Esophagus muscularis mucosa (tissue), 4 donors: ENCODE data around the gene EP400. TPM values are rescaled to one million over a fixed set of nuclear protein-coding genes. Genes with fewer than 3 reads are reported as not detected.

Experiments
- DNase-seq: peaks from one replicate; pipeline ENCODE4 v3.0.0-alpha.2; 2017; ENCODE audit errors: extremely low spot score
- H3K27ac ChIP-seq, 4 donors: fragments of 200-600 bp; sonication (generic); replicated peaks in 1 of 4; 1 replicate in 3 of 4; 2 replicates in 1 of 4; pipeline ENCODE4 v1.5.1; 2016 to 2019; ENCODE audit warnings: mild to moderate bottlenecking in 1 of 4
- H3K27me3 ChIP-seq, 4 donors: fragments of 200-600 bp; sonication (generic); one replicate each; pipeline versions ENCODE4 v1.5.1 to v1.6.0; 2016 to 2019
- H3K36me3 ChIP-seq, 4 donors: fragments of 200-600 bp; sonication (generic); one replicate each; pipeline ENCODE4 v1.5.1; 2016 to 2019
- H3K4me1 ChIP-seq, 4 donors: fragments of 200-600 bp; sonication (generic); one replicate each; pipeline ENCODE4 v1.5.1; 2016 to 2019
- H3K4me3 ChIP-seq, 4 donors: fragments of 200-600 bp; sonication (generic); 1 replicate in 2 of 4; 2 replicates in 2 of 4; pipeline ENCODE4 v1.5.1; 2016 to 2019; ENCODE audit warnings: mild to moderate bottlenecking in 4 of 4, moderate library complexity in 1 of 4
- H3K9me3 ChIP-seq, 4 donors: fragments of 200-600 bp; sonication (generic); 1 replicate in 3 of 4; 2 replicates in 1 of 4; pipeline ENCODE4 v1.5.1; 2016 to 2019
- CTCF ChIP-seq, 3 experiments: fragments of 200-600 bp in 2 of 3; fragments of 450-650 bp in 1 of 3; sonication (generic) in 2 of 3; IDR thresholded peaks; one replicate each; pipeline ENCODE4 v1.5.1; 2017 to 2019; ENCODE audit warnings: antibody characterized with exemption in 3 of 3, mild to moderate bottlenecking in 2 of 3, moderate library complexity in 1 of 3
- EP300 ChIP-seq: sonication (generic); formaldehyde crosslinking; IDR thresholded peaks from one replicate; pipeline ENCODE4 v1.6.1; 2017; ENCODE audit warnings: antibody characterized with exemption
- POLR2A ChIP-seq: fragments of 450-650 bp; IDR thresholded peaks from one replicate; pipeline ENCODE4 v1.6.1; 2017; ENCODE audit warnings: antibody characterized with exemption, moderate library complexity, mild to moderate bottlenecking, low read depth
- POLR2AphosphoS5 ChIP-seq, 2 donors: sonication (generic); formaldehyde crosslinking; IDR thresholded peaks; one replicate each; pipeline ENCODE4 v1.6.1; 2017; ENCODE audit warnings: antibody characterized with exemption in 2 of 2
- WGBS: methylation state at CpG from one replicate; pipeline ENCODE4 v1.1.5; 2018; 5-methylcytosine and 5-hydroxymethylcytosine counted together
- intact Hi-C: fragments of 100-400 bp; cut with DNase I; formaldehyde crosslinking; loops from one replicate; pipeline ENCODE4 v1.15.1; 2023
- total RNA-seq, 4 donors: library from RNA; depleted of rRNA; stranded (reverse); fragments of >200 nt; gene quantifications; one replicate each; pipeline versions ENCODE4 v1.1.0 to v1.2.1, GENCODE V29; 2016

The EP400 gene
- total RNA-seq, 4 donors from 2014 or later: 16.9 to 31.1 (median 22.4) TPM

DNA sequence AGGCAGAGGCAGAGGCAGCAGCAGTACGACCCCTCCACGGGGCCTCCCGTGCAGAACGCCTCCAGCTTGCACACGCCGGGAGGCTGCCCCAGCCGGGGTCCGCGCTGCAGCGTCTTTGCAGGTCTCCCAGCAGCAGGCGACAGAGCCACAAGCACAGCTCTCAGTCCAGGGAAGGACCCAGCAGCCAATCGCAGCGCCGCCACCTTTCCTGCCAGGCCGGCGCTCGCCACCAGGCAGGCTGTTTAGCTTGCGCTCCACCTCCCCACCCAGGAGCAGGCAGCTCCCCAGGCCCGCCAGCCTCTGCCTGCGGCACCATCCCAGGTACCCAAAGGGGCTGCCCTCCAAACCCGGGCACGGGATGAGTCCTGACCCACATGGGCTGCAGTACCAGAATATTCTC, 169.1 kb downstream of the EP400 start:
- intact Hi-C loops: no loop called here
- Histone ChIP-seq H3K9me3 (no peaks in the 10 kb centered on the region), H3K4me1 (no peaks in the 10 kb centered on the region), H3K27me3 (no peaks in the 10 kb centered on the region), H3K27ac (no peak overlapping the region), H3K36me3 (peaks cover 28 to 97% (median 84%) of the 10 kb centered on the region in 4 donors), H3K4me3 (no peak overlapping the region)
- WGBS: 94% methylated on average over 16 of the region's 22 CpGs
- TF ChIP-seq POLR2AphosphoS5 (IDR thresholded peaks at IDR 0.05): no peak
- no peak for DNase-seq

- DNase-seq: no peak
- TF ChIP-seq POLR2AphosphoS5 (IDR thresholded peaks at IDR 0.05) (no peak), EP300 (no peak), POLR2A (no peak), CTCF (IDR thresholded peaks at IDR 0.05) (no peak)
- Histone ChIP-seq H3K36me3 (peaks cover 19 to 97% (median 84%) of the 10 kb centered on the region in 4 donors), H3K4me1 (no peaks in the 10 kb centered on the region), H3K27me3 (no peaks in the 10 kb centered on the region), H3K27ac (no peak overlapping the region), H3K9me3 (no peaks in the 10 kb centered on the region), H3K4me3 (no peak overlapping the region)
- WGBS: 94% methylated on average over 14 of the region's 14 CpGs
- intact Hi-C loops: no loop called here
Measured at GRCh38 chr12:132121283-132121682, 171.5 kb downstream of the EP400 start.

DNA sequence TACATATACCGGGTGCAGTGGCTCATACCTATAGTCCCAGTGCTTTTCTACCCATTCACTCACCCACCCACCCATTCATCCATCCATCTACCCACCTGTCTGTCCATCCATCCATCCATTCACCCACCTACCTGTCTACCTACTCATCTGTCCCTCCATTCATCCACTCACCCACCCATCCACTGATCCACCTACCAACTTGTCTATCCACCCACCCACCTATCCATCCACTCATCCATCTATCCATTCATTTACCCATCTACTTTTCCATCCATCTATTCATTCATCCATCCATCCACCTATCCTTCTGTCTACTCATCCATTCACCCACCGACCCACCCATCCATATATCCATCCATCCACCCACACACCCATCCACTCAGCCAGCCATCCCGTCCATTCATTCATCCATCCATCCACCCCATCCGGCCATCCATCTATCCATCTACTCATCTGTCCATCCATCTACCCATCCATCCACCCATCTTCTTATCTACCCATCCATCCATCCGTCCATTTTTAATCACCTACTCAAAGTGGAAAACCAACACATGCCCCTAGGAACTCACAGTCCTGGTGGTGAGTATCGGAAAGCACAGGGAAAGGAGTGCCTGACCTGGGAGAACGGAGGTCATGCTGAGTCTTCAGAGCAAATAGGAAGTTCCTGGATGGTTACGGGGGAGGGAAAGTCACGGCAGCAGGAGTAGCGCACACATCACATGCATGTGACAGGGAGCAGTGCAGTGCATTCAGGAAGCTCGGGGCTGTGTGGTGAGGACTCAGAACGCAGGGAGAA, 174.4 kb downstream of the EP400 start:
- DNase-seq: no peak
- no peak overlapping the region for H3K27ac ChIP-seq
- H3K4me1 ChIP-seq: no peaks in the 10 kb centered on the region
- no peak overlapping the region for H3K4me3 ChIP-seq
- intact Hi-C loops: no loop called here
- TF ChIP-seq POLR2AphosphoS5 (IDR thresholded peaks at IDR 0.05) (no peak), CTCF (IDR thresholded peaks at IDR 0.05) (no peak), EP300 (no peak), POLR2A (no peak)
- H3K27me3 ChIP-seq: no peaks in the 10 kb centered on the region
- WGBS: 95% methylated on average over 12 of the region's 12 CpGs
- H3K36me3 ChIP-seq: peaks cover 34 to 96% (median 85%) of the 10 kb centered on the region in 4 donors
- peaks cover 0 to 7% (median 3%) of the 10 kb centered on the region in 4 donors for H3K9me3 ChIP-seq

- H3K27ac ChIP-seq: no peak overlapping the region
- intact Hi-C loops: no loop called here
Measured at GRCh38 chr12:132124766-132125425, 175.2 kb downstream of the EP400 start.

More at GRCh38 chr12:132124766-132125425, 175.2 kb downstream of the EP400 start:
- H3K9me3 ChIP-seq: peaks cover 0 to 7% (median 3%) of the 10 kb centered on the region in 4 donors
- 88% methylated on average over 19 of the region's 19 CpGs for WGBS
- H3K36me3 ChIP-seq: peaks cover 34 to 96% (median 84%) of the 10 kb centered on the region in 4 donors
- TF ChIP-seq POLR2AphosphoS5 (IDR thresholded peaks at IDR 0.05): no peak
- TF ChIP-seq CTCF (IDR thresholded peaks at IDR 0.05): no peak
- TF ChIP-seq POLR2A: no peak
- no peak for TF ChIP-seq EP300
- no peaks in the 10 kb centered on the region for H3K27me3 ChIP-seq
- DNase-seq: no peak
- H3K4me1 ChIP-seq: no peaks in the 10 kb centered on the region
- H3K4me3 ChIP-seq: no peak overlapping the region
